Right lobe of liver (tissue), 4 donors: ENCODE results near the gene TAF11L3.

Source experiments
- CTCF ChIP-seq, 4 donors: fragments of 200-600 bp in 3 of 4; fragments of 450-650 bp in 1 of 4; IDR thresholded peaks; one replicate each; pipeline versions ENCODE4 v1.5.1 to v1.8.0; 2016 to 2022; ENCODE audit warnings: antibody characterized with exemption in 4 of 4, mild to moderate bottlenecking in 2 of 4
- POLR2A ChIP-seq: fragments of 450-650 bp; IDR thresholded peaks from one replicate; pipeline ENCODE4 v1.6.1; 2017; ENCODE audit warnings: antibody characterized with exemption, mild to moderate bottlenecking
- donor health status: DM: no; HTN: no; CAD: no.
- donor health status: DM: no; HTN: no; CAD: no.
- donor health status: DM: no; HTN: yes; CAD: no.

DNA sequence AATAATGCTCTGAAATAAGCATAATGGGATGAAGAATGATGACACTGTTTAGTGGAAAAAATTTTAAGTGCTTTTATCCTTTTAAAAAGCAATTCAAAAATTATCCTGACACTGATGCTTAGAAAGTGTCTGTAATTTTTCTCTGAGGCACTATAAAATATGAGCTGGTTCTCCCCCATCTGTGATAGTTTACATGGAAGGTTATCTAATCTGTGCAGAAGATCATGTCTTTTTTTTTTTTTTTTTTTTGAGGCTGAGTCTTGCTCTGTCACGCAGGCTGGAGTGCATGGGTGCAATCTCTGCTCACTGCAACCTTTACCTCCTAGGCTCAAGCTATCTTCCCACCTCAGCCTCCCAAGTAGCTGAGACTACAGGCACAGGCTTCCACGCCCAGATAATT, 35.4 kb upstream of the TAF11L3 start:
- TF ChIP-seq CTCF (IDR thresholded peaks at IDR 0.05) (no peak), POLR2A (no peak)
